ENCODE data around the gene SLC35G1.

Gene SLC35G1

GRCh38 chr10:93911866-93912265 is 18.1 kb downstream of the SLC35G1 start:
- Mint-ChIP-seq H3K27me3 (no peaks in the 10 kb centered on the region), H3K27ac (no peak overlapping the region)

DNA sequence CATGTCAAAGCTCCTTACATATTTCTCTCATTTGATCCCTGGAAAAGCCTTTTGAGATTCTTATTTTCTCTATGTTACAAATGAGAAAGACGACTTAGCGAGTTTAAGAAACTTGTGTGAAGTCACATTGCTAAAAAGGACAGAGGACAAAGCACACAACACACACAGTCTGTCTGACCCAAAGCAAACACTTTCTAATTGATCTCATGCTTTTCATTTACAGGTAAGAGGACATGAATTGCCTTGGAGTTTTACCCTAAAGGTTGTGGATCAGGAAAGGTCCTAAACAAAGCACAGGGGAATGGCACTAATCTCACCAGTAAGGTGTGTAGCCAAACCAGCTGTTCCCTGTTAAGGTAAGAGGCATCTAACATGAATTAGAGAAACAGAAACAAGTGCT is 18.7 kb downstream of the SLC35G1 start:
- H3K36me3 Mint-ChIP-seq (ENCODE audit: low read depth) = no peaks in the 10 kb centered on the region
- no peaks in the 10 kb centered on the region for H3K27me3 Mint-ChIP-seq
- H3K4me3 Mint-ChIP-seq = no peak overlapping the region
- H3K9me3 Mint-ChIP-seq = peaks cover 9% of the 10 kb centered on the region
- H3K4me1 Mint-ChIP-seq (ENCODE audit: low read depth) = peaks cover 9% of the 10 kb centered on the region
- no peak overlapping the region for H3K27ac Mint-ChIP-seq
- intact Hi-C loops (cut with micrococcal nuclease) = no loop called here

More at GRCh38 chr10:93911866-93912265, 18.1 kb downstream of the SLC35G1 start:
- intact Hi-C loops (cut with micrococcal nuclease) = no loop called here
- no peak overlapping the region for H3K4me3 Mint-ChIP-seq
- H3K36me3 Mint-ChIP-seq (ENCODE audit: low read depth) = no peaks in the 10 kb centered on the region
- H3K4me1 Mint-ChIP-seq (ENCODE audit: low read depth) = peaks cover 9% of the 10 kb centered on the region
- H3K9me3 Mint-ChIP-seq = peaks cover 9% of the 10 kb centered on the region

DNA sequence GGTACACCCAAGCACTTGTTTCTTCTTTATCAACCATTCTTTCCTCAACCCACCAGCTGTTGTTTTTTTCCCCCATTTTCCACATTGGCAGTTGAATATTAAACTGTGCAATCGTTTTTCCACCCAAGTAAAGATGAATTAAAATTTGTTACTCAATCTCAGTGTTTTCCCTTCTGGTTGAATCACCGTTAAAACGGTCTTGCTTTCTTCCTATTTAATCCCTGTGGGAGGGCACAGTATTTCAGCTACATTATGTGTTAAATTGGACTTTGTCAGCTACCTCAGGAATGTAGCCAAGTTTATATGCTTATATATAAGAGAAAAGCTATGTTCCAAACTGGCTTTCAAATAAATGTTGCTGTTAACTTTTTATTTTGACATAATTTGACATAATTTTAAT is 19.9 kb downstream of the SLC35G1 start:
- Mint-ChIP-seq H3K27ac (no peak overlapping the region), H3K27me3 (no peaks in the 10 kb centered on the region), H3K4me3 (no peak overlapping the region), H3K4me1 (ENCODE audit: low read depth) (peaks cover 9% of the 10 kb centered on the region), H3K36me3 (ENCODE audit: low read depth) (no peaks in the 10 kb centered on the region), H3K9me3 (peaks cover 9% of the 10 kb centered on the region)
- intact Hi-C loops (cut with micrococcal nuclease) = no loop called here

GRCh38 chr10:93915598-93915997 is 21.8 kb downstream of the SLC35G1 start:
- no peak overlapping the region for H3K4me3 Mint-ChIP-seq
- intact Hi-C loops (cut with micrococcal nuclease) = no loop called here
- no peaks in the 10 kb centered on the region for H3K36me3 Mint-ChIP-seq (ENCODE audit: low read depth)
- H3K27ac Mint-ChIP-seq = no peak overlapping the region
- H3K4me1 Mint-ChIP-seq (ENCODE audit: low read depth) = peaks cover 9% of the 10 kb centered on the region
- no peaks in the 10 kb centered on the region for H3K27me3 Mint-ChIP-seq
- H3K9me3 Mint-ChIP-seq = peaks cover 9% of the 10 kb centered on the region

DNA sequence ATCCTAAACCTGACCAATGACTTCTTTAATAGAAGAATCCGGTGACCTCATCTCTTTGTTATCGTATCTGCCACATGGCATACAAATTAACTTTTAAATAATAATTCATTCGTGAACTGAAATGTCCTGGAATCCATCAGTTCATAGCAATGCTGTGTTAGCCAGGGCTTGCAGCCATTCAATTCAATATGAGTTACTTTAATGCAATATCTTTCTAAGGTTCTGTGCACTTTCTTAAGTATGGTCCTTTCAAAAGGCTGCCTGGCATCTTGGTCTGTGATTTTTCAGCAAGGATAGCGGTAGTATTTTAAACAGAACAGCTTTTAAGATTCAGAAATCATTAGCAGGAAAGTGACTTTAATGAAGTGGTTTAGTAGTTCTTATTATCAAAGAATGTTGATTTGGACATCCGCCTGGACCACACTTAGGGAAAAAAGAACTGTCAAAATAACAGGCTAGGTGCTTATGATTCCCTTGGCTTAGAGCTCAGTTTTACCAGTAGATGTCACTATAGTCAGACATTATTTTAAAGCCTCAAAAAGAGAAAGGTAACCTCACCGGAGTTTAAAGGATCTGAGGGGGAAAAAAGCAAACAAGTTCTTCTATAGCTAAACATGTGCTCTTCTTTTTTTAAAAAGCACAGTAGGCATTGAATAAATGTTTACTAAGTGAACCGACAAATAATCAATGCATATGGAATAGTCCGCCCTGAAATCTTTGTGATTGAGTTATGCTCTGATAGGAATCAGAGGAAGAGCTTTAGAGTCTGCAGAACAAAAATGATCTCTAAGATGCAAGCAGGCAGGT is 22.7 kb downstream of the SLC35G1 start:
- no peaks in the 10 kb centered on the region for H3K36me3 Mint-ChIP-seq (ENCODE audit: low read depth)
- intact Hi-C loops (cut with micrococcal nuclease) = no loop called here
- no peak overlapping the region for H3K4me3 Mint-ChIP-seq
- H3K27me3 Mint-ChIP-seq = no peaks in the 10 kb centered on the region
- H3K4me1 Mint-ChIP-seq (ENCODE audit: low read depth) = peaks cover 8% of the 10 kb centered on the region
- H3K9me3 Mint-ChIP-seq = peaks cover 7% of the 10 kb centered on the region
- no peak overlapping the region for H3K27ac Mint-ChIP-seq

GRCh38 chr10:93917064-93917391 is 23.2 kb downstream of the SLC35G1 start:
- Mint-ChIP-seq H3K27me3 (no peaks in the 10 kb centered on the region), H3K9me3 (peaks cover 1% of the 10 kb centered on the region), H3K4me1 (ENCODE audit: low read depth) (peaks cover 3% of the 10 kb centered on the region), H3K4me3 (no peak overlapping the region), H3K36me3 (ENCODE audit: low read depth) (no peaks in the 10 kb centered on the region), H3K27ac (no peak overlapping the region)
- intact Hi-C loops (cut with micrococcal nuclease) = no loop called here

GRCh38 chr10:93917821-93918220 is 24.0 kb downstream of the SLC35G1 start:
- intact Hi-C loops (cut with micrococcal nuclease) = no loop called here
- no peaks in the 10 kb centered on the region for H3K9me3 Mint-ChIP-seq
- no peaks in the 10 kb centered on the region for H3K4me1 Mint-ChIP-seq (ENCODE audit: low read depth)
- H3K27me3 Mint-ChIP-seq = no peaks in the 10 kb centered on the region
- H3K27ac Mint-ChIP-seq = no peak overlapping the region
- H3K36me3 Mint-ChIP-seq (ENCODE audit: low read depth) = no peaks in the 10 kb centered on the region
- H3K4me3 Mint-ChIP-seq = no peak overlapping the region

- no peaks in the 10 kb centered on the region for H3K27me3 Mint-ChIP-seq
- no peaks in the 10 kb centered on the region for H3K9me3 Mint-ChIP-seq
- no peaks in the 10 kb centered on the region for H3K36me3 Mint-ChIP-seq (ENCODE audit: low read depth)
- H3K4me3 Mint-ChIP-seq = no peak overlapping the region
- no peak overlapping the region for H3K27ac Mint-ChIP-seq
- intact Hi-C loops (cut with micrococcal nuclease) = loop anchor here (1.0 kb wide), 1 partner anchor 100 kb away; no protein-coding TSS in a partner anchor
- no peaks in the 10 kb centered on the region for H3K4me1 Mint-ChIP-seq (ENCODE audit: low read depth)
These were observed 27.6 kb downstream of the SLC35G1 start for GRCh38 chr10:93921338-93921737.

DNA sequence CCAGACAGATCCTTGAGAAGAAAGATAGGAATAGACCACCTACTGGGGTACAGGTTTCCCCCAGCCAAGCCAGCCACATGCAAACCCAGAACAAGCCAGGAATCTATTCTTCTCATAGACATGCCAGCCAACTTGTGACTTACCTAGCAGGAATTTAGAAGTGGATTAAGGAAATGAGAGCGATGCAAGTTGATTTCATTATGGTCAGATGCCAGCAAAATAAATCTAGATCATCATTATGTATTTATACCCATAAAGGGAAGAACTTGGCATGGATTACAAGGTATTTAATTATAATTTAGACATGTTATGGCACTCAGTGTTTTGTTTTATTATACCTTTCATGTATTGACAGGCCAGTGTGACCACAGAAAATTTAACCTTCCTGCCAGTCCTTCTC is 32.8 kb downstream of the SLC35G1 start:
- no peaks in the 10 kb centered on the region for H3K27me3 Mint-ChIP-seq
- intact Hi-C loops (cut with micrococcal nuclease) = no loop called here
- no peak overlapping the region for H3K4me3 Mint-ChIP-seq
- no peak overlapping the region for H3K27ac Mint-ChIP-seq
- H3K9me3 Mint-ChIP-seq = peaks cover 23% of the 10 kb centered on the region
- H3K4me1 Mint-ChIP-seq (ENCODE audit: low read depth) = no peaks in the 10 kb centered on the region
- no peaks in the 10 kb centered on the region for H3K36me3 Mint-ChIP-seq (ENCODE audit: low read depth)

GRCh38 chr10:93938140-93938539 is 44.4 kb downstream of the SLC35G1 start:
- no peaks in the 10 kb centered on the region for H3K27me3 Mint-ChIP-seq
- H3K36me3 Mint-ChIP-seq (ENCODE audit: low read depth) = no peaks in the 10 kb centered on the region
- intact Hi-C loops (cut with micrococcal nuclease) = no loop called here
- no peaks in the 10 kb centered on the region for H3K4me1 Mint-ChIP-seq (ENCODE audit: low read depth)
- H3K4me3 Mint-ChIP-seq = no peak overlapping the region
- H3K27ac Mint-ChIP-seq = no peak overlapping the region
- no peaks in the 10 kb centered on the region for H3K9me3 Mint-ChIP-seq

DNA sequence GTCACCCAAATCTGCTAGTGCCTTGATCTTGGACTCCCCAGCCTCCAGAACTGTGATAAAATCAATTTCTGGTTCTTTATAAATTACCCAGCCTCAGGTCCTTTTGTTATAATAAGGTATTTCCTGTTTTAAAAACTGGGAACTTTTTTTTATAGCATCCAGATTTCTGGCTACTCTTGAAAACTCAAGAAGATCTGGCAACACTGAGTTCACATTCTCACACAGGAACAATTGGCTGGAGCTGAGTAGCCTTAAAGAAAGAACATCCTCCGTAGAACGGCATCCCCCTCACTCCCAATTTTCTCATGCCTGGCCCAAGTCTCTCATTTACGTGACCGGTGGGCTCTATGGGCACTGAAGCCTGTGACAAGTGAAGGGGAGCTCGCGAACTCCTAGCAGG is 47.1 kb downstream of the SLC35G1 start:
- Mint-ChIP-seq H3K9me3 (no peaks in the 10 kb centered on the region), H3K27ac (no peak overlapping the region), H3K4me3 (no peak overlapping the region), H3K36me3 (ENCODE audit: low read depth) (no peaks in the 10 kb centered on the region), H3K27me3 (no peaks in the 10 kb centered on the region), H3K4me1 (ENCODE audit: low read depth) (no peaks in the 10 kb centered on the region)
- intact Hi-C loops (cut with micrococcal nuclease) = no loop called here

DNA sequence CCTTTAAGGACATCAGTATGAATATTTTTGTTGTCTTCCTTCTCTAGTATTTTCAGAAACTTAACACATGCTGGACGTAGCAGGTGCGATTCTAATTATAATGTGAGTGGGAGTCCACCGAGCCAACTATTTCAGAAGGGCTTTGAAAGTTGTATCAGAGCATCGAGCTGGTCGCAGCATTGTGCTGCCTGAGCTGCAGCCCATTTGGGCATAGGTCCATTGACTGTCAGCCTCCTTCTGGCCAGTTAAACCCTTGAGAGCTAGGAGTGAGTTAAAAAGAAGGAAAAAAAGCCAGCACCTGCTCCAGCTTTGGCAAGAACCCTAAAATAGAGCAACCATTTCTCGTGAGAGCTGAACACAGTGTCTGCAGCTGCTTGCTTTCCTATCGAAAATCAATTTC is 47.8 kb downstream of the SLC35G1 start:
- Mint-ChIP-seq H3K27ac (no peak overlapping the region), H3K4me1 (ENCODE audit: low read depth) (no peaks in the 10 kb centered on the region), H3K27me3 (no peaks in the 10 kb centered on the region), H3K4me3 (no peak overlapping the region), H3K36me3 (ENCODE audit: low read depth) (no peaks in the 10 kb centered on the region), H3K9me3 (no peaks in the 10 kb centered on the region)
- intact Hi-C loops (cut with micrococcal nuclease) = no loop called here

DNA sequence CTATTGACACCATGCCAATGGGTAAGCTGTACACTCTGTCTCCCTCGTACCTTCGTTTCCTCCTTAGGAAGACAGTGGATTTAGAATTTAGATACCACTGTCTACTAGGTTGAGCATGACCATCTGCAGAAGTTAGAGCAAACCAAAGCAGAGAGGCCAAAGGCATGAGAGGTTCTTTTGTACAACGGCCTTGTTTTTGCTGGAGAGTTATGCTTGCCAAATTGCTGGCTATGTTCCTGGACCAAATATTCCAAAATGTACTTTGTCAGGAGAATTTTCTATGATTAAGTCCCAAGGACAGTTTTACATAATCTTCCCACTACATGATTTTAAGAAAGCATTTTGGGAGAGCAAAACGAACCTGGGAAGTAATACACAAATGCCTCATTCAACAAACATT is 52.0 kb downstream of the SLC35G1 start:
- Mint-ChIP-seq H3K4me1 (ENCODE audit: low read depth) (no peaks in the 10 kb centered on the region), H3K36me3 (ENCODE audit: low read depth) (no peaks in the 10 kb centered on the region), H3K9me3 (no peaks in the 10 kb centered on the region), H3K4me3 (no peak overlapping the region), H3K27me3 (no peaks in the 10 kb centered on the region), H3K27ac (no peak overlapping the region)
- intact Hi-C loops (cut with micrococcal nuclease) = no loop called here

- no peaks in the 10 kb centered on the region for H3K27me3 Mint-ChIP-seq
- no peaks in the 10 kb centered on the region for H3K36me3 Mint-ChIP-seq (ENCODE audit: low read depth)
- no peak overlapping the region for H3K27ac Mint-ChIP-seq
- no peak overlapping the region for H3K4me3 Mint-ChIP-seq
- no peaks in the 10 kb centered on the region for H3K4me1 Mint-ChIP-seq (ENCODE audit: low read depth)
- intact Hi-C loops (cut with micrococcal nuclease) = no loop called here
- H3K9me3 Mint-ChIP-seq = no peaks in the 10 kb centered on the region
These were observed 53.3 kb downstream of the SLC35G1 start for GRCh38 chr10:93947055-93947454.

- H3K4me1 Mint-ChIP-seq (ENCODE audit: low read depth) = no peaks in the 10 kb centered on the region
- no peaks in the 10 kb centered on the region for H3K36me3 Mint-ChIP-seq (ENCODE audit: low read depth)
- H3K27ac Mint-ChIP-seq = no peak overlapping the region
- H3K4me3 Mint-ChIP-seq = no peak overlapping the region
- intact Hi-C loops (cut with micrococcal nuclease) = no loop called here
- H3K27me3 Mint-ChIP-seq = no peaks in the 10 kb centered on the region
- no peaks in the 10 kb centered on the region for H3K9me3 Mint-ChIP-seq
These were observed 53.7 kb downstream of the SLC35G1 start for GRCh38 chr10:93947524-93947923.
